Endothelial cell of umbilical vein (primary cell): ENCODE results near the gene SH2D3C. TPM values are rescaled to one million over a fixed set of nuclear protein-coding genes. Genes with fewer than 3 reads are reported as not detected.
A peak's percentile ranks its signal among the peaks of the same experiment; 100 is the strongest.

Experiments
- Bru-seq: library from RNA; stranded (reverse); fragments of 400-500 nt; gene quantifications from one replicate; lab custom pipeline; 2021; lab: Mats Ljungman, UMichigan
- BruChase-seq, 2 experiments: library from RNA; stranded (reverse); fragments of 400-500 nt; gene quantifications; one replicate each; lab custom pipeline; 2021; lab: Mats Ljungman, UMichigan
- BruUV-seq: library from RNA; stranded (reverse); fragments of 400-500 nt; replicated peaks from 2 replicates; lab custom pipeline; 2021; lab: Mats Ljungman, UMichigan
- CTCF ChIA-PET: fragments of 300-600, 350-600 bp; sonication (Branson Sonifier 250); formaldehyde crosslinking; loops from one replicate; lab custom pipeline; 2021; ENCODE audit warnings: antibody characterized with exemption, inconsistent platforms; lab: Charles Lee
- POLR2A ChIA-PET: fragments of 300-600, 350-600 bp; sonication (Branson Sonifier 250); formaldehyde crosslinking; loops from one replicate; lab custom pipeline; 2021; ENCODE audit warnings: antibody characterized with exemption, inconsistent platforms; lab: Charles Lee
- DNase-seq: peaks from one replicate; pipeline ENCODE4 v3.0.0-alpha.2; 2011; ENCODE audit warnings: low read depth, low spot score
- FAIRE-seq: peaks from 2 replicates; lab custom pipeline; 2011; peaks lifted over from hg19 to GRCh38; lab: Jason Lieb, UNC
- H2AFZ ChIP-seq: 2 replicates; pipeline ENCODE4 v1.6.0; 2012; ENCODE audit warnings: low read depth, low read length, control low read depth, inconsistent platforms
- H3K27ac ChIP-seq: 2 replicates; pipeline ENCODE4 v1.5.1; 2011; ENCODE audit warnings: low read depth, mild to moderate bottlenecking, control low read depth, low read length, moderate library complexity; ENCODE audit not compliant: insufficient read depth
- H3K27me3 ChIP-seq, 2 experiments: 2 replicates each; pipeline versions ENCODE4 v1.6.0 to v1.6.1; 2011; ENCODE audit warnings: low read length in 2 of 2, mixed read lengths in 1 of 2; ENCODE audit not compliant: control insufficient read depth in 2 of 2, insufficient read depth in 2 of 2
- H3K36me3 ChIP-seq, 2 experiments: 2 replicates in 1 of 2; 3 replicates in 1 of 2; pipeline ENCODE4 v1.5.1; 2011; ENCODE audit warnings: low read length in 2 of 2, mild to moderate bottlenecking in 1 of 2, moderate library complexity in 1 of 2; ENCODE audit not compliant: control insufficient read depth in 2 of 2, insufficient read depth in 2 of 2; ENCODE audit errors: extremely low read depth in 1 of 2
- H3K4me1 ChIP-seq: 3 replicates; pipeline ENCODE4 v1.5.1; 2011; ENCODE audit warnings: mild to moderate bottlenecking, low read length; ENCODE audit not compliant: control insufficient read depth, insufficient read depth; ENCODE audit errors: extremely low read depth
- H3K4me2 ChIP-seq: 2 replicates; pipeline ENCODE4 v1.6.1; 2011; ENCODE audit warnings: low read length, control low read depth, mixed read lengths; ENCODE audit not compliant: insufficient read depth
- H3K4me3 ChIP-seq, 3 experiments: fragments of 200-600 bp in 1 of 3; sonication (generic), shearing (Covaris generic) in 1 of 3; replicated peaks in 1 of 3; 2 replicates each; pipeline ENCODE4 v1.5.1; 2011 to 2016; ENCODE audit warnings: control low read depth in 3 of 3, low read length in 3 of 3, mild to moderate bottlenecking in 2 of 3, inconsistent platforms in 1 of 3, low read depth in 1 of 3, moderate library complexity in 1 of 3; ENCODE audit not compliant: insufficient read depth in 1 of 3
- H3K79me2 ChIP-seq: 2 replicates; pipeline ENCODE4 v1.6.0; 2012; ENCODE audit warnings: low read length, inconsistent platforms; ENCODE audit not compliant: control insufficient read depth, insufficient read depth
- H3K9ac ChIP-seq: replicated peaks from 2 replicates; pipeline ENCODE3; 2011; ENCODE audit warnings: low read length, control low read depth; ENCODE audit not compliant: insufficient read depth; ENCODE audit errors: extremely low read depth
- H3K9me1 ChIP-seq: replicated peaks from 3 replicates; pipeline ENCODE4 v1.6.0; 2011; ENCODE audit warnings: mild to moderate bottlenecking, low read length; ENCODE audit not compliant: control insufficient read depth, insufficient read depth; ENCODE audit errors: extremely low read depth
- H3K9me3 ChIP-seq: replicated peaks from 2 replicates; pipeline ENCODE4 v1.5.1; 2012; ENCODE audit warnings: low read length, inconsistent platforms; ENCODE audit not compliant: control insufficient read depth, insufficient read depth
- H4K20me1 ChIP-seq: replicated peaks from 2 replicates; pipeline ENCODE3; 2011; ENCODE audit warnings: mild to moderate bottlenecking, low read length; ENCODE audit not compliant: control insufficient read depth, insufficient read depth; ENCODE audit errors: extremely low read depth
- dilution Hi-C: fragments of 300-500 bp; cut with MboI; formaldehyde crosslinking; loops from one replicate; pipeline ENCODE4 v1.15.0; 2019; ENCODE audit warnings: low sequenced_read_pairs; ENCODE audit not compliant: extremely low pct_ligation_motif_present
- intact Hi-C: fragments of 100-400 bp; cut with micrococcal nuclease; formaldehyde crosslinking; loops from one replicate; pipeline ENCODE4 v1.10.0; 2022
- long read RNA-seq: library from polyadenylated mRNA; stranded (forward); transcript quantifications from one replicate; pipeline ENCODE4 v2.0.0, GENCODE V29; 2021
- polyA minus RNA-seq, 3 experiments: library from RNA; depleted of rRNA, polyadenylated mRNA; stranded (reverse); fragments of >200 nt; gene quantifications; 1 replicate in 1 of 3; 2 replicates in 2 of 3; pipeline ENCODE4 v1.2.3, GENCODE V29; 2011
- polyA plus RNA-seq, 4 experiments: library from polyadenylated mRNA; depleted of rRNA in 3 of 4; stranded (reverse) in 3 of 4; unstranded in 1 of 4; fragments of >200 nt; gene quantifications; 2 replicates each; pipeline versions ENCODE4 v1.2.1 to v1.2.3, GENCODE V29; 2011 to 2012; ENCODE audit warnings: missing spikeins in 1 of 4
- total RNA-seq: library from RNA; stranded (reverse); gene quantifications from 2 replicates; pipeline ENCODE4 v1.2.3, GENCODE V29; 2021
- TF ChIP-seq, protein P1 (sequence below), 2 donors: IDR thresholded peaks; 1 replicate in 1 of 2; 2 replicates in 1 of 2; pipeline ENCODE4 v1.5.1; 2011; ENCODE audit warnings: low read length in 2 of 2, mild to moderate bottlenecking in 2 of 2, moderate library complexity in 2 of 2, control low read depth in 1 of 2, inconsistent platforms in 1 of 2, low read depth in 1 of 2; ENCODE audit not compliant: insufficient read depth in 1 of 2; ENCODE audit errors: extremely low read depth in 1 of 2

The SH2D3C gene, protein sequence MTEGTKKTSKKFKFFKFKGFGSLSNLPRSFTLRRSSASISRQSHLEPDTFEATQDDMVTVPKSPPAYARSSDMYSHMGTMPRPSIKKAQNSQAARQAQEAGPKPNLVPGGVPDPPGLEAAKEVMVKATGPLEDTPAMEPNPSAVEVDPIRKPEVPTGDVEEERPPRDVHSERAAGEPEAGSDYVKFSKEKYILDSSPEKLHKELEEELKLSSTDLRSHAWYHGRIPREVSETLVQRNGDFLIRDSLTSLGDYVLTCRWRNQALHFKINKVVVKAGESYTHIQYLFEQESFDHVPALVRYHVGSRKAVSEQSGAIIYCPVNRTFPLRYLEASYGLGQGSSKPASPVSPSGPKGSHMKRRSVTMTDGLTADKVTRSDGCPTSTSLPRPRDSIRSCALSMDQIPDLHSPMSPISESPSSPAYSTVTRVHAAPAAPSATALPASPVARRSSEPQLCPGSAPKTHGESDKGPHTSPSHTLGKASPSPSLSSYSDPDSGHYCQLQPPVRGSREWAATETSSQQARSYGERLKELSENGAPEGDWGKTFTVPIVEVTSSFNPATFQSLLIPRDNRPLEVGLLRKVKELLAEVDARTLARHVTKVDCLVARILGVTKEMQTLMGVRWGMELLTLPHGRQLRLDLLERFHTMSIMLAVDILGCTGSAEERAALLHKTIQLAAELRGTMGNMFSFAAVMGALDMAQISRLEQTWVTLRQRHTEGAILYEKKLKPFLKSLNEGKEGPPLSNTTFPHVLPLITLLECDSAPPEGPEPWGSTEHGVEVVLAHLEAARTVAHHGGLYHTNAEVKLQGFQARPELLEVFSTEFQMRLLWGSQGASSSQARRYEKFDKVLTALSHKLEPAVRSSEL
- 95.0 and 102 TPM in 2 replicates for total RNA-seq
- 173 and 218 TPM in 2 replicates for polyA plus RNA-seq
- 61.4 and 68.1 TPM in 2 replicates for polyA plus RNA-seq (2011; cell fraction: cytosol; rRNA removed)
- 67.4 and 92.8 TPM in 2 replicates for polyA plus RNA-seq (2011; cell fraction: nucleus; rRNA removed)
- 42.8 and 49.4 TPM in 2 replicates for polyA plus RNA-seq (2012)
- 104 and 130 TPM in 2 replicates for polyA minus RNA-seq
- not detected for polyA minus RNA-seq (2011; cell fraction: cytosol; rRNA and poly(A)+ RNA removed)
- polyA minus RNA-seq (2011; cell fraction: nucleus; rRNA and poly(A)+ RNA removed): 45.1 and 63.7 TPM in 2 replicates
- percentile 85 among the genes with signal in this experiment for Bru-seq, nascent RNA
- percentile 95 among the genes with signal in this experiment for BruChase-seq, experiment 1, labeled RNA remaining after a 6-hour chase
- percentile 94 among the genes with signal in this experiment for BruChase-seq, experiment 2, labeled RNA remaining after a 2-hour chase
- long read RNA-seq, transcript SH2D3C-206 (11 exons, 2,794 nt): minor isoform, 6 of 615 reads
- long read RNA-seq, transcript SH2D3C-203 (11 exons, 2,750 nt): major isoform, 198 of 615 reads
- long read RNA-seq, partial matches to known transcripts: 164 of 615 reads
- long read RNA-seq, other reads (novel, unspliced or antisense): 246 of 615 reads

- Histone ChIP-seq H2AFZ (no peak within 1 kb of the TSS), H3K36me3 (no peaks in the 10 kb centered on the region), H3K9ac (no peak within 1 kb of the TSS), H3K4me1 (peaks cover 21% of the 10 kb centered on the region), H3K4me2 (no peak within 1 kb of the TSS), H3K27me3 (no peaks in the 10 kb centered on the region), H3K9me1 (no peaks in the 10 kb centered on the region), H3K9me3 (no peaks in the 10 kb centered on the region), H3K27ac (no peak within 1 kb of the TSS), H3K4me3 (no peak within 1 kb of the TSS), H4K20me1 (no peaks in the 10 kb centered on the region), H3K79me2 (no peaks in the 10 kb centered on the region)
- dilution Hi-C loops: no loop called here
- BruUV-seq: no TSS peak
- FAIRE-seq (no peak), DNase-seq (no peak)
- ChIA-PET CTCF (interaction anchor here (0.9 to 8.8 kb wide), 2 partner anchors 12 to 44 kb away, joined by 6 to 167 read pairs; partner anchors contain the start of gene TOR2A), POLR2A (no interaction called here)
- intact Hi-C loops: no loop called here
- TF ChIP-seq, protein P1, sequence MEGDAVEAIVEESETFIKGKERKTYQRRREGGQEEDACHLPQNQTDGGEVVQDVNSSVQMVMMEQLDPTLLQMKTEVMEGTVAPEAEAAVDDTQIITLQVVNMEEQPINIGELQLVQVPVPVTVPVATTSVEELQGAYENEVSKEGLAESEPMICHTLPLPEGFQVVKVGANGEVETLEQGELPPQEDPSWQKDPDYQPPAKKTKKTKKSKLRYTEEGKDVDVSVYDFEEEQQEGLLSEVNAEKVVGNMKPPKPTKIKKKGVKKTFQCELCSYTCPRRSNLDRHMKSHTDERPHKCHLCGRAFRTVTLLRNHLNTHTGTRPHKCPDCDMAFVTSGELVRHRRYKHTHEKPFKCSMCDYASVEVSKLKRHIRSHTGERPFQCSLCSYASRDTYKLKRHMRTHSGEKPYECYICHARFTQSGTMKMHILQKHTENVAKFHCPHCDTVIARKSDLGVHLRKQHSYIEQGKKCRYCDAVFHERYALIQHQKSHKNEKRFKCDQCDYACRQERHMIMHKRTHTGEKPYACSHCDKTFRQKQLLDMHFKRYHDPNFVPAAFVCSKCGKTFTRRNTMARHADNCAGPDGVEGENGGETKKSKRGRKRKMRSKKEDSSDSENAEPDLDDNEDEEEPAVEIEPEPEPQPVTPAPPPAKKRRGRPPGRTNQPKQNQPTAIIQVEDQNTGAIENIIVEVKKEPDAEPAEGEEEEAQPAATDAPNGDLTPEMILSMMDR (IDR thresholded peaks at IDR 0.05; ENCODE audit: extremely low read depth in 1 of 2, insufficient read depth in 1 of 2, low read depth in 1 of 2, low read length in 2 of 2): no peak
These were observed at the start of gene SH2D3C for GRCh38 chr9:127778280-127779135. SH2D3C (minus strand) TSS chr9:127778666; CDS start chr9:127778627, 39 bp downstream.
